Colonic mucosa (tissue), 4 donors: ENCODE data around the gene GNPAT. TPM values are rescaled to one million over a fixed set of nuclear protein-coding genes. Genes with fewer than 3 reads are reported as not detected.

Experiments used
- DNase-seq: peaks from one replicate; pipeline ENCODE4 v3.0.0-alpha.2; 2020
- H3K27ac ChIP-seq: fragments of 200-600 bp; one replicate; pipeline ENCODE4 v1.8.0; 2021
- H3K27me3 ChIP-seq: fragments of 200-600 bp; one replicate; pipeline ENCODE4 v1.8.0; 2021
- H3K36me3 ChIP-seq: fragments of 200-600 bp; one replicate; pipeline ENCODE4 v1.8.0; 2021
- H3K4me1 ChIP-seq: fragments of 200-600 bp; one replicate; pipeline ENCODE4 v1.8.0; 2021; ENCODE audit warnings: mild to moderate bottlenecking
- H3K4me3 ChIP-seq: fragments of 200-600 bp; one replicate; pipeline ENCODE4 v1.8.0; 2021
- H3K9ac ChIP-seq, 2 donors: one replicate each; pipeline ENCODE4 v1.7.0; 2013; ENCODE audit warnings: control low read depth in 2 of 2, low read depth in 2 of 2, low read length in 2 of 2
- H3K9me3 ChIP-seq: fragments of 200-600 bp; one replicate; pipeline ENCODE4 v1.8.0; 2021
- intact Hi-C: fragments of 100-400 bp; cut with DNase I; formaldehyde crosslinking; loops from one replicate; pipeline ENCODE4 v1.14.1; 2022
- total RNA-seq, 2 donors: library from RNA; stranded (reverse); fragmentation: NEBNext Ultra II Directional in 1 of 2; extraction: Animal tissue kit (Norgen Biotek cat#: 25700) in 1 of 2; gene quantifications; one replicate each; pipeline ENCODE4 v1.2.1, GENCODE V29; 2021
- TF ChIP-seq, protein P1 (sequence below): fragments of 200-600 bp; IDR thresholded peaks from one replicate; pipeline ENCODE4 v1.8.0; 2022; ENCODE audit warnings: antibody characterized with exemption, mild to moderate bottlenecking
- donor health status: healthy.
- donor health status: DM: no; HTN: no; CAD: no.
- donor health status: DM: no; HTN: no; CAD: no.

The GNPAT gene
- total RNA-seq, 2 donors from 2014 or later: 34.9 to 40.5 TPM

DNA sequence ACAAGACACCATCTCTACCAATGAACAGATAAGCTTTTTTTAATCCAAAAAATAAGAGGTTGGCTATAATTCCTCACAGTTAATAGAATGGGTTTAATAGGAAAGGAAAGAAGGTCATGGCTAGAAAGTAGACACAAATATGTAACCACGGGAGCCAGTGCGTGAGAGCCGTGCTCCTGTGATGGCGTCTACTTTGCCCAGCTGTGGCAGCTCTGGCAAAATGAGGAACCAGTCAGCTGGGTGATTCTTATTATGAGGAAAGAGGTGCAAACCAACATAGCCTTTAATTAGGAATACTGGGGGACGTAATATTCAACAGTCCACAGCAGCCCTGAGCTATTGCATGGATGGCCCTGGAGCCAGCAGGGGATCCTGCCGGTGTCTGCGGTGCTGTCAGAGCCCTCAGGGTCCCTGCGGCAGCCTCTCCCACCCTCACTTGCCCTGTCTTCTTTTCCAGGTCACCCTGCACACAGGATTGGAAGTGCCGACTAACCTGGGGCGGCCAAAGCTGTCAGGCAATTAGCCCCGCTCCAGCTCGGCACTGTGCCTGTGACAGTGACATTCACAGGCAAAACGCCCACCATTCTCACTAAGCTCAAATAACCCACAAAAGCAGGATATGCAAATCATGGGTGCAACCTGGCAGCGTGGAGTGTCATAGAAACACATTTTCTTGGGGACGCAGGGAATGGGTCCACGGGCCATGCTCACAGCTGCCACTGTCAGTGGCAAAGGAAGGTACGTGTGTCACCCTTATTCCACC is 25.9 kb upstream of the GNPAT start:
- H3K4me3 ChIP-seq: no peak overlapping the region
- intact Hi-C loops: loop anchor here (2.0 to 10.0 kb wide), 4 partner anchors 28 to 580 kb away; partner anchors contain the start of genes ARV1 and TTC13

DNA sequence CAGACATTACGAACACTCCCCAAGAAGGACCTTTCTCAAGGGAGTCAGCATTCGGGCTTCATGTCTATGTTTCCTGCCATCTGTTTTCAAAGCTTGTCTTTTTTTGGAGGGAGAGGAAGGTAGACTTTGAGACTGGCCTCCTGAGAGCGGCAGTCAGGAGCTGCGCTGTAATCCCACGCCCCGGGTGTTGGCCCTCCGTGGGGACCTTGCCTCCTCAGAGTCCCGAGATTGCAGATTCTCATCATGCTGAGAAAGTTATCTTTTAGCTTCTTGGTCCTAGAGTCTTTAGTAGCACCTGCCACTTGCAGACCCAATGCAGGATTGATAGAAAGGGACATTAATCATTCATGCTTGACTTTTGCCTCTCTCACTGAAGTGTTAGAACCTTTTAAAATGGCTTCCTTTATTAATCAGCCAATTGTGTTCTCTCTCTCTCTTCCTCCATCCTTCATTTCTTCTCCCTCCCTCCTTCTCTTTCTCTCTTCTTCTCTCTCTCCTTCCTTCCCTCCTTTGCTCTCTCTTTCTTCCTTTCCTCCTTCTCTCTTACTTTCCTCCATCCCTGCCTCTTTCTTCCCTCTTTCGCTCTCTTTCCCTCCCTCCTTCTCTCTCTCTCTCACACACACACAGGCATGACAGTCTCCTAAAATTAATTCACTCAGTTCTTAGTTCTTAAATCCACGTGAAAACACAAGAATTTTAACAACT is 25.2 kb upstream of the GNPAT start:
- H3K9me3 ChIP-seq: no peaks in the 10 kb centered on the region
- no peak overlapping the region for H3K27ac ChIP-seq
- TF ChIP-seq, protein P1, sequence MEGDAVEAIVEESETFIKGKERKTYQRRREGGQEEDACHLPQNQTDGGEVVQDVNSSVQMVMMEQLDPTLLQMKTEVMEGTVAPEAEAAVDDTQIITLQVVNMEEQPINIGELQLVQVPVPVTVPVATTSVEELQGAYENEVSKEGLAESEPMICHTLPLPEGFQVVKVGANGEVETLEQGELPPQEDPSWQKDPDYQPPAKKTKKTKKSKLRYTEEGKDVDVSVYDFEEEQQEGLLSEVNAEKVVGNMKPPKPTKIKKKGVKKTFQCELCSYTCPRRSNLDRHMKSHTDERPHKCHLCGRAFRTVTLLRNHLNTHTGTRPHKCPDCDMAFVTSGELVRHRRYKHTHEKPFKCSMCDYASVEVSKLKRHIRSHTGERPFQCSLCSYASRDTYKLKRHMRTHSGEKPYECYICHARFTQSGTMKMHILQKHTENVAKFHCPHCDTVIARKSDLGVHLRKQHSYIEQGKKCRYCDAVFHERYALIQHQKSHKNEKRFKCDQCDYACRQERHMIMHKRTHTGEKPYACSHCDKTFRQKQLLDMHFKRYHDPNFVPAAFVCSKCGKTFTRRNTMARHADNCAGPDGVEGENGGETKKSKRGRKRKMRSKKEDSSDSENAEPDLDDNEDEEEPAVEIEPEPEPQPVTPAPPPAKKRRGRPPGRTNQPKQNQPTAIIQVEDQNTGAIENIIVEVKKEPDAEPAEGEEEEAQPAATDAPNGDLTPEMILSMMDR: no peak
- no peaks in the 10 kb centered on the region for H3K36me3 ChIP-seq
- H3K27me3 ChIP-seq: no peaks in the 10 kb centered on the region
- H3K4me3 ChIP-seq: no peak overlapping the region
- no peaks in the 10 kb centered on the region for H3K4me1 ChIP-seq
- no peak overlapping the region for H3K9ac ChIP-seq
- intact Hi-C loops: loop anchor here (2.0 to 10.0 kb wide), 2 partner anchors 27 to 581 kb away; no protein-coding TSS in a partner anchor
- no peak for DNase-seq

More for the DNA sequence above, 25.9 kb upstream of the GNPAT start:
- no peak for DNase-seq
- Histone ChIP-seq H3K27ac (no peak overlapping the region), H3K36me3 (no peaks in the 10 kb centered on the region), H3K9me3 (no peaks in the 10 kb centered on the region), H3K9ac (no peak overlapping the region), H3K27me3 (no peaks in the 10 kb centered on the region), H3K4me1 (no peaks in the 10 kb centered on the region)
- TF ChIP-seq, protein P1: no peak

DNA sequence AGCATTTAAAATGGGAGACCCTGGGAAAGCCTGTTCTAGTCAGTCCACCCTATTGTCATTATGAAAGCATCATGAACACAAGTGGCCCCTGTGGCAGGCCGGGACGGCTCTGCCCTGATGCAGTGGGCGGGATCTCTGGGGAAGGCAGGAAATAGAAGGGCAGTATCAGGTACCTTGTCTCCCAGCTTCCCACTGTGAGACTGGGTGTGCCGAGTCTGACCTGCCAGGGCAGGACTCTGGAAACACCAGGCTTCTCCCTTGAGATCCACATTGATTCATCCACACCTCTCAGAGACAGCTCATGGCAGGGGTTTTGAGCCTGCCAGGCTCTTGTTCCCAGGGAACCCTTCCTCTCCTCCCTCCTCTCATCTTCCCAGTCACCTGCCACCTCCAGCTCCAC is 24.5 kb upstream of the GNPAT start:
- TF ChIP-seq, protein P1: no peak
- intact Hi-C loops: loop anchor here (10.0 kb wide), 1 partner anchor 582 kb away; no protein-coding TSS in a partner anchor
- DNase-seq: peak; percentile 73

DNA sequence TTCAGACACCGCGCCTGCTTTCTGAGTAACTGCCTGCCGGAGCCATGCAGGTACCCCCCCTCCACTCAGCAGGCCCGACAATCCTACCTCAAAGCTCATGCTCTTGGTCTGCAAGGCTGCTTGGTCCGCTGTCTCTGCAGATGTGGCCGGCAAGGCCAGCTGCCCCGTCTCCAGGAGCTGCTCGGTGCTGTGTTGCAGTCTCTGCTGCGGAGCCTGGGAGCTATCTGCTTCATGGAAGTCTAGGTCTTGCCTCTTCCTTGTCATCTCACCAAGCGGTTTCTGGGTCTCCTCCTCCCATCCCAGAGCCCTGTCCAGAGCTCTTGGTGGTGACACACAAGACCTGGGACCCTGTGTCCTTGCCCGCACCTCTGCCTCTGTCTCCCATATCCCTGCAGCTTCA is 24.0 kb upstream of the GNPAT start:
- no peaks in the 10 kb centered on the region for H3K9me3 ChIP-seq
- no peak overlapping the region for H3K4me3 ChIP-seq
- intact Hi-C loops: loop anchor here (10.0 kb wide), 1 partner anchor 582 kb away; no protein-coding TSS in a partner anchor
- DNase-seq: no peak
- no peak overlapping the region for H3K9ac ChIP-seq
- TF ChIP-seq, protein P1: no peak
- H3K4me1 ChIP-seq: no peaks in the 10 kb centered on the region
- no peaks in the 10 kb centered on the region for H3K27me3 ChIP-seq
- H3K27ac ChIP-seq: no peak overlapping the region
- H3K36me3 ChIP-seq: no peaks in the 10 kb centered on the region

More for the DNA sequence above, 24.5 kb upstream of the GNPAT start:
- H3K36me3 ChIP-seq: no peaks in the 10 kb centered on the region
- no peak overlapping the region for H3K4me3 ChIP-seq
- H3K27ac ChIP-seq: no peak overlapping the region
- no peaks in the 10 kb centered on the region for H3K9me3 ChIP-seq
- H3K9ac ChIP-seq: no peak overlapping the region
- no peaks in the 10 kb centered on the region for H3K4me1 ChIP-seq
- no peaks in the 10 kb centered on the region for H3K27me3 ChIP-seq

DNA sequence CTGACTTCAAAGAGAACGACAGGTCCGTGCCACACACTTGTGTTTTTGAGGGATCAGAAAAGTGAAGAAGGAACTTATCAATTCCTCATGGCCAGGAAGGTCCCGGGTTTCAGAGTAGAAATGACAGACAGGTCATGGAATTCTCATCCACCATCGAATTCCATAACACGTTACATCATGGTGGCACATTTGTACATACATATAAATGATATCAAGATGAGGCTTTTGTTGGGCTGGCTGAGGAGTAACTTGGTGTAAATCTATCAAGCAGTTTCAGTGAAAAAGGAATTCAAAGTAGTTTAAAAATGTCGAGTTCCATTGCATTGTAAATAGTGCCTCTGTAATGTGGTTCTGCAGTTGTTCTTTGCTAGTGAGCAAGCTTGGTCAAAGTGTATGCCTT is 22.9 kb upstream of the GNPAT start:
- Histone ChIP-seq H3K36me3 (no peaks in the 10 kb centered on the region), H3K27ac (no peak overlapping the region), H3K27me3 (no peaks in the 10 kb centered on the region), H3K9me3 (no peaks in the 10 kb centered on the region), H3K9ac (no peak overlapping the region), H3K4me1 (no peaks in the 10 kb centered on the region), H3K4me3 (no peak overlapping the region)
- intact Hi-C loops: loop anchor here (10.0 kb wide), 1 partner anchor 583 kb away; no protein-coding TSS in a partner anchor
- DNase-seq: no peak
- TF ChIP-seq, protein P1: no peak
